IgD-negative memory B cell (primary cell): ENCODE results near the gene STX17. TPM values are rescaled to one million over a fixed set of nuclear protein-coding genes. Genes with fewer than 3 reads are reported as not detected.
A peak's percentile ranks its signal among the peaks of the same experiment; 100 is the strongest.
"Not testable (repeated sequence)": the region's sequence is repeated elsewhere in the genome, so short reads cannot be mapped to it uniquely, and the experiment has no call there.

Experiments used
- H3K27ac Mint-ChIP-seq, 3 donors: one replicate each; pipeline ENCODE4 v1.8.0; 2020 to 2022; ENCODE audit warnings: mild to moderate bottlenecking in 3 of 3, mixed read lengths in 3 of 3, moderate library complexity in 1 of 3
- H3K27me3 Mint-ChIP-seq: one replicate; pipeline ENCODE4 v1.8.0; 2021; ENCODE audit warnings: mixed read lengths
- H3K36me3 Mint-ChIP-seq: one replicate; pipeline ENCODE4 v1.8.0; 2020; ENCODE audit warnings: mild to moderate bottlenecking, mixed read lengths
- H3K4me1 Mint-ChIP-seq, 3 donors: one replicate each; pipeline ENCODE4 v1.8.0; 2020 to 2022; ENCODE audit warnings: mixed read lengths in 3 of 3, mild to moderate bottlenecking in 1 of 3
- H3K4me3 Mint-ChIP-seq, 4 donors: one replicate each; pipeline ENCODE4 v1.8.0; 2020 to 2022; ENCODE audit warnings: mild to moderate bottlenecking in 4 of 4, mixed read lengths in 4 of 4, moderate library complexity in 3 of 4
- H3K9me3 Mint-ChIP-seq, 3 donors: one replicate each; pipeline ENCODE4 v1.8.0; 2020 to 2021; ENCODE audit warnings: mixed read lengths in 3 of 3, mild to moderate bottlenecking in 1 of 3
- polyA plus RNA-seq: library from polyadenylated mRNA; unstranded; fragments of 300-500 nt; fragmentation: Illumina TruSeq; gene quantifications from one replicate; pipeline ENCODE4 v1.2.3, GENCODE V29; 2021

The STX17 gene
- polyA plus RNA-seq, 1 donor from 2014 or later, result 18.1 TPM

DNA sequence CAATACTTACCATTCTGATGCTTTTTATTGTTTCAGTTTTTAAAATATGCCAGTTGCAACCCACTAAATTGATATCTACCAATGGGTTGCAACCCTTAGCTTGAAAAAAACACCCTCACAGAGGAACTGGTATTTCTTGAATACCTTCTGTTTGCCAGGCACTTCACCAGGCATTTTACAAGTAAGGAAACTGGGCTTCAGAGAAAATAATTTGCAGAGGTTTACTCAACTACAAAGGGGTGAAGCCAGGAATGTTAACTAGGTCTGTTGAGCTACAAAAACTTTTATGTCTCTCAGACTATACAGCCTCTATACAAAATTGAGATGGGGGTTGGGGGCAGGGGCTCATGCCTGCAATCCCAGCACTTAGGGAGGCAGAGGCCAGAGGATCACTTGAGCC is 65.0 kb downstream of the STX17 start:
- H3K36me3 Mint-ChIP-seq, result peaks cover 8% of the 10 kb centered on the region
- H3K4me3 Mint-ChIP-seq, result no peak overlapping the region
- H3K4me1 Mint-ChIP-seq, result peaks cover 0 to 3% (median 0%) of the 10 kb centered on the region in 3 donors
- no peak overlapping the region for H3K27ac Mint-ChIP-seq
- no peaks in the 10 kb centered on the region for H3K27me3 Mint-ChIP-seq
- no peaks in the 10 kb centered on the region for H3K9me3 Mint-ChIP-seq

GRCh38 chr9:99973455-99973854 is 67.0 kb downstream of the STX17 start:
- Mint-ChIP-seq H3K27ac (no peak overlapping the region), H3K4me3 (no peak overlapping the region), H3K9me3 (no peaks in the 10 kb centered on the region), H3K36me3 (peaks cover 8% of the 10 kb centered on the region), H3K27me3 (no peaks in the 10 kb centered on the region), H3K4me1 (peaks cover 0 to 3% (median 0%) of the 10 kb centered on the region in 3 donors)

DNA sequence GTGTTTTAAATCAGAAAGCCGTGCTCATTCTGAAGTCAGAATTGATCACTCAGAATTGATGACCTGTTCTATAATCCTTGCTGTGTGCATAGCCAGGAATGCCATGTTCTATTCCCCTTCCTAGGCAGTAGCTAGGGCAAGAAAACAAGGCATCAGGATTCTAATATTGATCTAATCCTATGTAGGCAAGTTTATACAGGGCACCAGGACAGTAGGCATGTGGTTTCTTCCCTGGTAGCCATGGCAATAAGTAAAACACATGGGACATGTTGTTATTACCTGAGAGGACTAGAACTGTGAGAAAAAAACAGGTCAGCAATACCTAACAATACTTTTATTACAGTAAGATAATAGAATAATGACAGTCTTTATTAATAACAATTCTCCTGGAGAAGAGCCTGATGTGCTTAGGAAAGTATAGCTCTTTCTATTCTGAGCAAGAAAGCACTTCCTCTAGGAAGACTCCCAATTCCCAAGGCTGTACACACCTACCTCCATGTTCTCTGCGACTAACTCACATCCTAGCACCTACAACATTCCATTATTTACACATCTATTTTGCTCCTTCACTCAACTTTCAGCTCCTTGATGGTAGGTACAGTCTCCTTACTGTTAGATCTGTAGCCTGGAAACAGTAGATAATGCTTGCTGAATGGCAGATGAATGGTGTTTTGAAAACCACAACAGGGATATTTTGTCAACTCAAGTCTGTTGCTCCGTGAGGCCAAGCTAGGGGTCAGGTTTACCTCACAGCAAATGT is 70.8 kb downstream of the STX17 start:
- Mint-ChIP-seq H3K27ac (peak overlapping the region in 1 of 3 donors; percentile 78), H3K4me1 (peaks cover 0 to 8% (median 0%) of the 10 kb centered on the region in 3 donors), H3K36me3 (peaks cover 11% of the 10 kb centered on the region), H3K4me3 (no peak overlapping the region), H3K9me3 (no peaks in the 10 kb centered on the region), H3K27me3 (no peaks in the 10 kb centered on the region)

GRCh38 chr9:99978221-99978620 is 71.8 kb downstream of the STX17 start:
- Mint-ChIP-seq H3K27ac (no peak overlapping the region), H3K27me3 (no peaks in the 10 kb centered on the region), H3K4me1 (peaks cover 0 to 8% (median 0%) of the 10 kb centered on the region in 3 donors), H3K4me3 (no peak overlapping the region), H3K36me3 (peaks cover 11% of the 10 kb centered on the region), H3K9me3 (no peaks in the 10 kb centered on the region)

DNA sequence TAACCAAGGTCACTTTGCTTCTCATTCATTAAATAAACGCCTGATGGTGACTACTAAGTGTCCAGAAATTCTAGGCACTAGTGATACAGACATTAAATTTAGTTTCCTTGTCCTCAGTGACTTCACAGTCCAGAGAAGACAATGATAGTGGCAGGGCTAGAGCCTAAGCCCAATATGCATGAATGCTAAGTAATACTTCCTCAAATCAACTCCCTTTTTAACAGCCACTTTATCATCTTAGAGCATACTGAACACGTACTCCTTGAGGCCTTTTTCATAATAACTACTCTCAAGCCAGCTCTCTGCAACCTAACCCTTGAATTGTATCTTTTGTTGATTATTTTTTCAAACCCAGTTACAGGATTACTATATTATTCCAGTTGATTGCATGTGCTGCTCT is 74.1 kb downstream of the STX17 start:
- Mint-ChIP-seq H3K36me3 (peaks cover 5% of the 10 kb centered on the region), H3K4me1 (peaks cover 0 to 5% (median 0%) of the 10 kb centered on the region in 3 donors), H3K27ac (no peak overlapping the region), H3K4me3 (no peak overlapping the region), H3K9me3 (no peaks in the 10 kb centered on the region), H3K27me3 (no peaks in the 10 kb centered on the region)

- H3K4me3 Mint-ChIP-seq, result no peak overlapping the region
- H3K27me3 Mint-ChIP-seq, result no peaks in the 10 kb centered on the region
- peaks cover 0 to 10% (median 2%) of the 10 kb centered on the region in 3 donors for H3K4me1 Mint-ChIP-seq
- H3K27ac Mint-ChIP-seq, result no peak overlapping the region
- H3K36me3 Mint-ChIP-seq, result peaks cover 16% of the 10 kb centered on the region
- no peaks in the 10 kb centered on the region for H3K9me3 Mint-ChIP-seq
Measured at GRCh38 chr9:99986642-99987041, 80.2 kb downstream of the STX17 start.

DNA sequence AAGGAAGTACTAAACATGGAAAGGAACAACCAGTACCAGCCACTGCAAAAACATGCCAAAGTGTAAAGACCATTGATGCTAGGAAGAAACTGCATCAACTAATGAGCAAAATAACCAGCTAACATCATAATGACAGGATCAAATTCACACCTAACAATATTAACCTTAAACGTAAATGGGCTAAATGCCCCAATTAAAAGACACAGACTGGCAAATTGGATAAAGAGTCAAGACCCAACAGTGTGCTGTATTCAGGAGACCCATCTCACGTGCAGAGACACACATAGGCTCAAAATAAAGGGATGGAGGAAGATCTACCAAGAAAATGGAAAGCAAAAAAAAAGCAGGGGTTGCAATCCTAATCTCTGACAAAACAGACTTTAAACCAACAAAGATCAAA is 84.1 kb downstream of the STX17 start:
- peaks cover 23% of the 10 kb centered on the region for H3K36me3 Mint-ChIP-seq

DNA sequence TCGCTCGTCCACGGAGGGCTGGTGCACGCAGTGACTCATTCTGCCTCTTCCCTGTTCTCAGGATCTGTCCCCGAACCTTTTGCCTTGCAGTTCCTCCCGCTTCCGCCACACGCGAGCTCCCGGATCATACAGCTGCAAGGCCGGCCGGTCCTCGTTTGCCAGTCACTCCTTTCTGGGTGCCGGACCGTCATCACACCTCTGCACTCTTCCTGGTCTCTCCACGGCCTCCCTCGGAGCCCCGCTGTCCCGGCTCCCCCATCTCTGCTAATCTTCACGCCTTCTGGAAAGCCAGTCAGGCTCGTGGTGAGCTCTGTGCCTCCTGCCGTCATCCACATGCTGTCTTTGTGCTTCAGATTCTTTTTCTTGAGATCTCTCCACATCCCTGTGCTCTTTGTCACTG is 91.8 kb downstream of the STX17 start:
- no peaks in the 10 kb centered on the region for H3K27me3 Mint-ChIP-seq
- no peak overlapping the region for H3K27ac Mint-ChIP-seq
- H3K9me3 Mint-ChIP-seq, result peaks cover 2 to 11% (median 2%) of the 10 kb centered on the region in 3 donors
- H3K4me1 Mint-ChIP-seq, result peaks cover 0 to 3% (median 0%) of the 10 kb centered on the region in 3 donors
- peaks cover 25% of the 10 kb centered on the region for H3K36me3 Mint-ChIP-seq
- peak overlapping the region in 1 of 4 donors; percentile 65 for H3K4me3 Mint-ChIP-seq

More for the DNA sequence above, 84.1 kb downstream of the STX17 start:
- not testable (repeated sequence) for H3K4me3 Mint-ChIP-seq, H3K4me1 Mint-ChIP-seq, H3K27me3 Mint-ChIP-seq, H3K9me3 Mint-ChIP-seq, H3K27ac Mint-ChIP-seq

GRCh38 chr9:99998866-99999265 is 92.4 kb downstream of the STX17 start:
- Mint-ChIP-seq H3K27ac (peak overlapping the region in 1 of 3 donors; percentile 72), H3K4me1 (peaks cover 0 to 3% (median 0%) of the 10 kb centered on the region in 3 donors), H3K4me3 (no peak overlapping the region), H3K27me3 (no peaks in the 10 kb centered on the region), H3K9me3 (peaks cover 2 to 11% (median 2%) of the 10 kb centered on the region in 3 donors), H3K36me3 (peaks cover 23% of the 10 kb centered on the region)

GRCh38 chr9:99999797-100000196 is 93.3 kb downstream of the STX17 start:
- Mint-ChIP-seq H3K27ac (peak overlapping the region in 1 of 3 donors; percentile 31), H3K4me3 (no peak overlapping the region), H3K36me3 (peaks cover 26% of the 10 kb centered on the region), H3K27me3 (no peaks in the 10 kb centered on the region), H3K4me1 (peaks cover 0 to 3% (median 0%) of the 10 kb centered on the region in 3 donors), H3K9me3 (peaks cover 0 to 11% (median 2%) of the 10 kb centered on the region in 3 donors)

GRCh38 chr9:100011062-100011681 is 104.7 kb downstream of the STX17 start:
- Mint-ChIP-seq H3K4me1 (peaks cover 0 to 1% (median 1%) of the 10 kb centered on the region in 3 donors), H3K4me3 (no peak overlapping the region), H3K36me3 (peaks cover 11% of the 10 kb centered on the region), H3K9me3 (peaks cover 0 to 6% (median 2%) of the 10 kb centered on the region in 3 donors), H3K27ac (no peak overlapping the region), H3K27me3 (no peaks in the 10 kb centered on the region)

DNA sequence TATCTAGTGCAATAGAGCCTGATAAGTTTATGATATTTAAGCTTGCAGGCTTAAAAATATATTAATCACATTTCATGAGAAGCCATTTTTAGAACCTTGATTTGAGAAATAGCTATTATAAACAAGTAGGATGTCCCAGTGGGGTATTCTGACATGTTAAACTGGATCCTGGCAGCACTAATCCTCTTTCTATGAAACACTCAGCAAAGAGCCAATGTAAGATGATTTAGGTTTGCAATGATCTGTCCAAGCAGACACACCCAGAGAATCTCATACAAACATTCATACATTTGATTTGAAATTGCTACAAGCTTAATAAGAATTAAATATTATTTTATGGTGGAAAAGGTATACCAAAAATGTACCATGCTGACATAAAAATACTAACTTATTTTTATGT is 105.8 kb downstream of the STX17 start:
- peaks cover 0 to 6% (median 2%) of the 10 kb centered on the region in 3 donors for H3K9me3 Mint-ChIP-seq
- no peak overlapping the region for H3K4me3 Mint-ChIP-seq
- peaks cover 13% of the 10 kb centered on the region for H3K36me3 Mint-ChIP-seq
- no peaks in the 10 kb centered on the region for H3K27me3 Mint-ChIP-seq
- H3K27ac Mint-ChIP-seq, result no peak overlapping the region
- peaks cover 0 to 1% (median 1%) of the 10 kb centered on the region in 3 donors for H3K4me1 Mint-ChIP-seq

DNA sequence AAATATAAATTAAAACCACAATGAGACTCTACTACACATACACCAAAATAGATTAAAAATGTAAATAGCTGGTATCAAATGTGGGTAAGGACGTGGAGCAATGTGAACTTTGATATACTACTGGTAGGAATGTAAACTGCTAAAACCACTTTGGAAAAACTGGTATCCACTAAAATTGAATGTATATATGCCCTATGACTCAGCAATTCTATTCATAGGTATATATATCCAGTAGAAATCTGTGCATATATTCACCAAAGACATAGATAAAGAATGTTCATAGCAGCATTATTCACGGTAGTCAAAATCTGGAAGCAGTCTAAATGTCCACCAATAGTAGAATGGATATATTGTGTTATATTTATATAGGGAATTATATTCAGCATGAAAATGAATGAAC is 107.1 kb downstream of the STX17 start:
- no peaks in the 10 kb centered on the region for H3K27me3 Mint-ChIP-seq
- peaks cover 0 to 6% (median 2%) of the 10 kb centered on the region in 3 donors for H3K9me3 Mint-ChIP-seq
- H3K4me1 Mint-ChIP-seq, result peaks cover 0 to 1% (median 1%) of the 10 kb centered on the region in 3 donors
- H3K27ac Mint-ChIP-seq, result peak overlapping the region in 1 of 3 donors; percentile 46
- no peak overlapping the region for H3K4me3 Mint-ChIP-seq
- peaks cover 15% of the 10 kb centered on the region for H3K36me3 Mint-ChIP-seq

- H3K4me3 Mint-ChIP-seq, result no peak overlapping the region
Measured at GRCh38 chr9:100014846-100015245, 108.4 kb downstream of the STX17 start.

GRCh38 chr9:100019541-100019940 is 113.1 kb downstream of the STX17 start:
- peaks cover 0 to 7% (median 0%) of the 10 kb centered on the region in 3 donors for H3K4me1 Mint-ChIP-seq
- H3K9me3 Mint-ChIP-seq, result no peaks in the 10 kb centered on the region
- peaks cover 10% of the 10 kb centered on the region for H3K36me3 Mint-ChIP-seq
- H3K4me3 Mint-ChIP-seq, result no peak overlapping the region
- no peaks in the 10 kb centered on the region for H3K27me3 Mint-ChIP-seq
- no peak overlapping the region for H3K27ac Mint-ChIP-seq

More at GRCh38 chr9:100014846-100015245, 108.4 kb downstream of the STX17 start:
- Mint-ChIP-seq H3K9me3 (peaks cover 0 to 6% (median 2%) of the 10 kb centered on the region in 3 donors), H3K4me1 (peaks cover 1 to 6% (median 1%) of the 10 kb centered on the region in 3 donors), H3K27ac (no peak overlapping the region), H3K36me3 (peaks cover 14% of the 10 kb centered on the region), H3K27me3 (no peaks in the 10 kb centered on the region)
